Fibroblast of lung (primary cell): ENCODE data around the gene TAP2.

ENCODE experiments used
- EZH2 ChIP-seq: IDR thresholded peaks from 2 replicates; pipeline ENCODE4 v1.5.1; 2012; ENCODE audit warnings: low read length, control low read depth, mild to moderate bottlenecking; ENCODE audit errors: missing control alignments
- TF ChIP-seq, protein P1 (sequence below), 2 donors: IDR thresholded peaks in 1 of 2; conservative IDR thresholded peaks in 1 of 2; 1 replicate in 1 of 2; 2 replicates in 1 of 2; pipeline ENCODE4 v1.5.1; 2011 to 2012; ENCODE audit warnings: low read length in 2 of 2, control low read depth in 1 of 2, inconsistent platforms in 1 of 2, low read depth in 1 of 2, mild to moderate bottlenecking in 1 of 2

DNA sequence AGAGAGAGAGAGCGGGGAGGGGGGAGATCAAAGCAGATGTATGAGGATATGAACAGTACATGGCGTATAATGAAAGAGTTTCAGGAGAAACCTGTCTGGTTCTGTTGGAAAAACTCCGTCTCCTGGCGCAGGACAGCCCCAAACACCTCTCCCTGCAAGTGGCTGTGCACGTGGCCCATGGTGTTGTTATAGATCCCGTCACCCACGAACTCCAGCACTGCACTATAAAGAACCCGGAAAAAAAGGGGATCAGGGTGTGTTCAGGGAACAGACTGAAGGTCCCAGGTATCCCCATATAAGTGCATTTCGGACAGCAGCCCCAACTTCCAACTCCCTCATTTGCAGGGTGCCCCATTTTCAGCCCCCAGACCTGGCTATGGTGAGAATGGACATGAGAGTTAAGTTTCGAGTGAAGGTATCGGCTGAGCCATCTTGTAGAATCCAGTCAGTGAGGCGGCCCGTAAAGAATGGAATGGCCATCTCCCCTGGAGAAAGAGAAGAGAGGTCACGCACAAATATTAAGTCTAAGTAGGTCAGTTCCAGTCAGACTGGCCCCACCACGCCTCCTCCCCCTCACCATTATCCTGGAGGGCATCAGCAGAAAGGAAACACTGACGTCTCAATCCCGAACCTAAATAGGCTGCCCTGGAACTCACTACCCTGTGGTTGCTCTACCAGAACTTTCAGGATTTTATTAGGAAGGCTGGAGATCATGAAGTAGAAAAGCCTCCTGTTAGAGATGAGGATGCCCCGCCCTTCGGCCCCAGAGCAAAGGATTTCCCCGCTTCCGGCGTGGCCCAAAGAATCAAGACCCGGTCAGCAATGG is 13.7 kb upstream of the TAP2 start:
- TF ChIP-seq, protein P1, sequence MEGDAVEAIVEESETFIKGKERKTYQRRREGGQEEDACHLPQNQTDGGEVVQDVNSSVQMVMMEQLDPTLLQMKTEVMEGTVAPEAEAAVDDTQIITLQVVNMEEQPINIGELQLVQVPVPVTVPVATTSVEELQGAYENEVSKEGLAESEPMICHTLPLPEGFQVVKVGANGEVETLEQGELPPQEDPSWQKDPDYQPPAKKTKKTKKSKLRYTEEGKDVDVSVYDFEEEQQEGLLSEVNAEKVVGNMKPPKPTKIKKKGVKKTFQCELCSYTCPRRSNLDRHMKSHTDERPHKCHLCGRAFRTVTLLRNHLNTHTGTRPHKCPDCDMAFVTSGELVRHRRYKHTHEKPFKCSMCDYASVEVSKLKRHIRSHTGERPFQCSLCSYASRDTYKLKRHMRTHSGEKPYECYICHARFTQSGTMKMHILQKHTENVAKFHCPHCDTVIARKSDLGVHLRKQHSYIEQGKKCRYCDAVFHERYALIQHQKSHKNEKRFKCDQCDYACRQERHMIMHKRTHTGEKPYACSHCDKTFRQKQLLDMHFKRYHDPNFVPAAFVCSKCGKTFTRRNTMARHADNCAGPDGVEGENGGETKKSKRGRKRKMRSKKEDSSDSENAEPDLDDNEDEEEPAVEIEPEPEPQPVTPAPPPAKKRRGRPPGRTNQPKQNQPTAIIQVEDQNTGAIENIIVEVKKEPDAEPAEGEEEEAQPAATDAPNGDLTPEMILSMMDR (conservative IDR thresholded peaks at IDR 0.05 in 1 of 2, IDR thresholded peaks at IDR 0.05 in 1 of 2; ENCODE audit: low read depth in 1 of 2, low read length in 2 of 2), result no peak
- no peak for TF ChIP-seq EZH2
